Breast epithelium (tissue), 4 donors: ENCODE results near the gene IGF1R. TPM values are rescaled to one million over a fixed set of nuclear protein-coding genes. Genes with fewer than 3 reads are reported as not detected.

ENCODE experiments used
- DNase-seq, 2 donors: peaks; one replicate each; pipeline ENCODE4 v3.0.0-alpha.2; 2019; ENCODE audit warnings: low spot score in 2 of 2
- H3K27ac ChIP-seq, 2 donors: fragments of 200-600 bp; sonication (generic) in 1 of 2; one replicate each; pipeline ENCODE4 v1.5.1; 2016 to 2019; ENCODE audit warnings: mild to moderate bottlenecking in 1 of 2
- H3K27me3 ChIP-seq, 2 donors: fragments of 200-600 bp; sonication (generic) in 1 of 2; one replicate each; pipeline versions ENCODE4 v1.5.1 to v1.6.0; 2017 to 2019; ENCODE audit warnings: control low read depth in 1 of 2, mild to moderate bottlenecking in 1 of 2
- H3K36me3 ChIP-seq: fragments of 200-600 bp; one replicate; pipeline ENCODE4 v1.5.1; 2019
- H3K4me1 ChIP-seq, 2 donors: fragments of 200-600 bp; sonication (generic); one replicate each; pipeline ENCODE4 v1.5.1; 2016 to 2019; ENCODE audit warnings: control low read depth in 1 of 2
- H3K4me3 ChIP-seq, 3 donors: fragments of 200-600 bp; sonication (generic); 1 replicate in 2 of 3; 2 replicates in 1 of 3; pipeline ENCODE4 v1.5.1; 2016 to 2019; ENCODE audit warnings: mild to moderate bottlenecking in 3 of 3, moderate library complexity in 2 of 3
- H3K9me3 ChIP-seq, 2 donors: fragments of 200-600 bp; sonication (generic) in 1 of 2; one replicate each; pipeline ENCODE4 v1.5.1; 2016 to 2019; ENCODE audit warnings: control low read depth in 1 of 2
- POLR2A ChIP-seq: fragments of 450-650 bp; IDR thresholded peaks from one replicate; pipeline ENCODE4 v1.6.1; 2016; ENCODE audit warnings: antibody characterized with exemption, mild to moderate bottlenecking, moderate library complexity
- POLR2AphosphoS5 ChIP-seq, 3 donors: sonication (generic); formaldehyde crosslinking; IDR thresholded peaks; one replicate each; pipeline ENCODE4 v1.6.1; 2017; ENCODE audit warnings: antibody characterized with exemption in 3 of 3
- intact Hi-C: fragments of 100-400 bp; cut with DNase I; formaldehyde crosslinking; loops from one replicate; pipeline ENCODE4 v1.15.1; 2023; ENCODE audit warnings: low total_unique reads
- total RNA-seq, 3 donors: library from RNA; depleted of rRNA; stranded (reverse); fragments of >200 nt; gene quantifications; one replicate each; pipeline ENCODE4 v1.1.0, GENCODE V29; 2016
- TF ChIP-seq, protein P1 (sequence below), 3 donors: fragments of 450-650 bp; IDR thresholded peaks; one replicate each; pipeline ENCODE4 v1.5.1; 2016 to 2017; ENCODE audit warnings: antibody characterized with exemption in 3 of 3, mild to moderate bottlenecking in 3 of 3, moderate library complexity in 3 of 3

IGF1R gene
- total RNA-seq, 3 donors from 2014 or later: 61.8 to 146 (median 103) TPM

DNA sequence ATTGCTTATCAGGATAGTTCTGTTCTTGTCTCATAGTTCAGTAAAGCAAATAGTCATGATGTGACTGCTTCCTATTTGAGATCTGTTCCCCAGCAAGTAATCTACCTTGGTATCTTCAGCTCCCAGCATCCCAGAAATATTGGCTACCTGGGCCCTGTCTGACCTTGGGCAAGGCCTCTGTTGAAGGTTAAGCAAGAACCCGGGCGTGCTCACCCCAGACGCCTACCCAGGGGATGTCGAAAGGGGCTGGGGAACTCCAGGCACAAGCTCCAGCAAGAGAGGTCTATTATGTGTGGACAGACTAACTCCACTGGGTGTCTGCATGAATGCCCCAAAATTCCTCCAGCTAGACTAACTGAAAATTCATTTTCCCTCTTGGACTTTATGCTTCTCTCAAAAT, 37.3 kb upstream of the IGF1R start:
- Histone ChIP-seq H3K36me3 (no peaks in the 10 kb centered on the region), H3K4me1 (no peaks in the 10 kb centered on the region), H3K9me3 (no peaks in the 10 kb centered on the region), H3K27ac (no peak overlapping the region), H3K27me3 (peaks cover 0 to 6% of the 10 kb centered on the region in 2 donors), H3K4me3 (no peak overlapping the region)
- intact Hi-C loops: no loop called here
- peak in 1 of 2 donors; percentile 10 for DNase-seq
- TF ChIP-seq POLR2AphosphoS5 (IDR thresholded peaks at IDR 0.05) (no peak), POLR2A (no peak)
- TF ChIP-seq, protein P1, sequence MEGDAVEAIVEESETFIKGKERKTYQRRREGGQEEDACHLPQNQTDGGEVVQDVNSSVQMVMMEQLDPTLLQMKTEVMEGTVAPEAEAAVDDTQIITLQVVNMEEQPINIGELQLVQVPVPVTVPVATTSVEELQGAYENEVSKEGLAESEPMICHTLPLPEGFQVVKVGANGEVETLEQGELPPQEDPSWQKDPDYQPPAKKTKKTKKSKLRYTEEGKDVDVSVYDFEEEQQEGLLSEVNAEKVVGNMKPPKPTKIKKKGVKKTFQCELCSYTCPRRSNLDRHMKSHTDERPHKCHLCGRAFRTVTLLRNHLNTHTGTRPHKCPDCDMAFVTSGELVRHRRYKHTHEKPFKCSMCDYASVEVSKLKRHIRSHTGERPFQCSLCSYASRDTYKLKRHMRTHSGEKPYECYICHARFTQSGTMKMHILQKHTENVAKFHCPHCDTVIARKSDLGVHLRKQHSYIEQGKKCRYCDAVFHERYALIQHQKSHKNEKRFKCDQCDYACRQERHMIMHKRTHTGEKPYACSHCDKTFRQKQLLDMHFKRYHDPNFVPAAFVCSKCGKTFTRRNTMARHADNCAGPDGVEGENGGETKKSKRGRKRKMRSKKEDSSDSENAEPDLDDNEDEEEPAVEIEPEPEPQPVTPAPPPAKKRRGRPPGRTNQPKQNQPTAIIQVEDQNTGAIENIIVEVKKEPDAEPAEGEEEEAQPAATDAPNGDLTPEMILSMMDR (IDR thresholded peaks at IDR 0.05): no peak

DNA sequence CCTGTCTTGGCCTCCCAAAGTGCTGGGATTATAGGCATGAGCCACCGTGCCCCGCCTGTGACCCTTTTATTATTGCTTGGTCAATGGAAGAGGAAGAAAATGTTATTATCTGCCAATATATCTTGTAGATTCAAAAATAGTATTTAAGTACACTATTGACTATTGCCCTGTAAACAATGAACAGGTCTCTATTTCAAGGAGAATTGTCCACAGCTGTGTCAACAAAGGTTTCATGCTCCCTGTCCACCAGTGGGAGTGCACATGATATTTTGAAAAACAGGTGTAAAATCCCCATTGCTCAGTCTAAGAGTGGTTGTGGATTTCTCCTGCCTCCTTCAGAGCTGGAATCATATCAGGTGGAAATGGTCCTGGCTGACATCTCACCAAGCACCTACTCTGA, 36.5 kb upstream of the IGF1R start:
- H3K4me3 ChIP-seq: no peak overlapping the region
- DNase-seq: peak in 1 of 2 donors; percentile 8
- peaks cover 0 to 11% of the 10 kb centered on the region in 2 donors for H3K27me3 ChIP-seq
- no peaks in the 10 kb centered on the region for H3K4me1 ChIP-seq
- no peaks in the 10 kb centered on the region for H3K36me3 ChIP-seq
- TF ChIP-seq POLR2A (no peak), POLR2AphosphoS5 (IDR thresholded peaks at IDR 0.05) (no peak)
- TF ChIP-seq, protein P1 (IDR thresholded peaks at IDR 0.05): no peak
- no peaks in the 10 kb centered on the region for H3K9me3 ChIP-seq
- H3K27ac ChIP-seq: no peak overlapping the region
- intact Hi-C loops: no loop called here

DNA sequence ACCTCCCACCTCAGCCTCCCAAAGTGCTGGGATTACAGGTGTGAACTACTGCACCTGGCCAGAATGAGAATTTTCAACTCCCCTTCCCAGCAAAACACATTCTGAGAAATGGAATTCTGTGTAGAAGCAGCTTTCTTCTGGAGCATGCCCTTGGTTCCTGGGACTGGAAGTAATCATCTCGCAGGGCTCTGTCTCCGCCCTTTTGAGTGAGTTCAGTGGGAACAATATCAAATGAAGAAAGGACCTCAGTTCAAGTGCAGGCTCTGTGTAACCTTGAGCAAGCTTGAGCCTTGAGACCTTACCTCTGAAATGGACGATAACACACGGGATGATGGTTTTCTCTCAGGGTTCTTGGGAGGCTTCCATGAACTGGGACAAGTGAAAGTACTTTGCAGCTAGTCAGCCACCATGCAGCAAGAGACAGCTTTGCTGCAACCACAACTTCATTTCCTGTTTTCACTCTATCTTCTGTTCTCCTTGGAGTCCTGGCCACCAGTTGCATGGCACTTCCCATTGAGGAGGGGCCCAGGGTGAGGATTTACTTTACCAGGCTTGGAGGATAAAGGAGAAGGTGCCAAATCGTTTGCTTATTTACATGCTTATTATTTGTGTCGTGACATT, 35.7 kb upstream of the IGF1R start:
- TF ChIP-seq, protein P1 (IDR thresholded peaks at IDR 0.05): no peak
- Histone ChIP-seq H3K4me1 (no peaks in the 10 kb centered on the region), H3K9me3 (no peaks in the 10 kb centered on the region), H3K36me3 (no peaks in the 10 kb centered on the region), H3K27me3 (peaks cover 0 to 11% of the 10 kb centered on the region in 2 donors), H3K4me3 (no peak overlapping the region), H3K27ac (no peak overlapping the region)
- DNase-seq: peak in 1 of 2 donors; percentile 4
- intact Hi-C loops: no loop called here

DNA sequence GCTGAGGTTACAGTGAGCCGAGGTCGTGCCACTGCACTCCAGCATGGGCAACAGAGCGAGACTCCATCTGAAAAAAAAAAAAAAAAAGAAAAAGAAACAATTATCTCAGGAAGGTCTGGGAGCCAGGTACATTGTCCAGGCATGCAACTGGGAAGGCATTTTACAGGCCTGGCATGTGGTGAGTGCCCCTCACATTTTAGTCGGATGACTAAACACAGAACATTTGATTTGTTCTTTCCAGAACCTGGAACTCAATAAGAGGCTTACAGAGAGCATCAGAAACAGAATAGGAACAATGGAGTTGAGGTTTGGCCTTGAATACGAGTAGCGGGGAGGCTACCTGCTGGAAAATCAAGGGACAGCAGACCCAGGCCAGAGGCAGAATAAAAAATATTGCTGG, 33.7 kb upstream of the IGF1R start:
- Histone ChIP-seq H3K27ac (no peak overlapping the region), H3K27me3 (peaks cover 0 to 18% of the 10 kb centered on the region in 2 donors), H3K4me3 (no peak overlapping the region), H3K4me1 (no peaks in the 10 kb centered on the region), H3K36me3 (no peaks in the 10 kb centered on the region), H3K9me3 (no peaks in the 10 kb centered on the region)
- intact Hi-C loops: no loop called here
- DNase-seq: peak in 1 of 2 donors; percentile 39
- TF ChIP-seq, protein P1 (IDR thresholded peaks at IDR 0.05): no peak

DNA sequence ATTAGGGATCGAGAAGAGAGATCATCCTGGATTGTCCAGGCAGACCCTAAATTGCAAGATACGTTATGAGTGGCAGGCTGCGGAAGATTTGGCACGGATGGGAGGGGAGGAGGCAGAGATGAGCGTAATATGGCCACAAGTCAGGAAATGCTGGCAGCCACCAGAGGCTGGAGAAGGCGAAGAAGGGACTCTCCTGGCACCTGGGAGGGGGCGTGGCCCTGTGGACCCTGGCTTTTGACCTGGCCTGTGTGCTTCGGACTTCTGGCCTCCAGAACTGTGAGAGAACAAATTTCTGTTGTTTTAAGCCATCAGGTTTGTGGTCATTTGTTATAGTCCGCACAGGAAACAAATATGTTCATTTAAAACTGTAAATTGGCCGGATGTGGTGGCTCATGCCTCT, 31.9 kb upstream of the IGF1R start:
- no peaks in the 10 kb centered on the region for H3K36me3 ChIP-seq
- H3K27me3 ChIP-seq: peaks cover 0 to 35% of the 10 kb centered on the region in 2 donors
- H3K4me3 ChIP-seq: no peak overlapping the region
- peak in 1 of 2 donors; percentile 15 for DNase-seq
- H3K27ac ChIP-seq: no peak overlapping the region
- H3K9me3 ChIP-seq: no peaks in the 10 kb centered on the region
- H3K4me1 ChIP-seq: no peaks in the 10 kb centered on the region
- TF ChIP-seq POLR2AphosphoS5 (IDR thresholded peaks at IDR 0.05) (no peak), POLR2A (no peak)
- TF ChIP-seq, protein P1 (IDR thresholded peaks at IDR 0.05): no peak
- intact Hi-C loops: no loop called here
